ENCODE results near the gene TMEM221.

The TMEM221 gene

DNA sequence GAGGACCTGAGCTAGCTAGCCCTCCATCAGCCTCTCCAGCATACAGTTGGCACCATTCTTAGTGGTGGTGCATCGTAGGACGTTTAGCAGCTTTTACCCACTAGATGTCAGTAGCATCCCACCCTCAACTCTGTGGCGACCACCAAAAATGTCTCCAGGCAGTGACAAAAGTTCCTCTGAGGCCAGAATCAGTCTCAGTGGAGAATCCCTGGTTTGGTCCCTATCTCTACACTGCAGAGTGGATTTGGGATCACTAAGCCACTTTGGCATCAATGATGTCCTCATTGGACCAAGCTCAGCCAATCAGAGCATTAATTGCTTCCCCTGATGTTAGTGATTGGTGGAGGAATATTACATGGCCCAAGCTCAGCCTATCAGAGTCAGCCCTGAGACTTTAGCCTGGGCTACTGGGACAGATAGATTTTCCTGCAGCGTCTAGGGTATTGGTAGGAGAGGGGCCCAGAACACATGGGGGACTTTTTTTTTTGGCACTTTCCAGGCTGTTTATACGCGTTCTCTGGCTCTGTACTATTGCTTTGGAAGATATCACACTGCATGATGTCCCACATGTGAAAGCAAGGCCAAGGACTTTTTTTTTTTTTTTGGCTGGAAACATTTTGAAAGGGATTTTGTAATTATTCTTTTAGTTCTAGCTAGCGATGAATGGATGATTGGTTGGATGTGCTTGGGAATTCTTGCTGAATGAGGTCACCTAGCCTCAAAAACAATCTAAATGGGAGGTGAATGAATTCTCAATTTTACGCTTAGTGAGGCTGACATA is 7.0 kb downstream of the TMEM221 start:
- DNase-seq (ENCODE audit: low read depth): no peak

- DNase-seq (ENCODE audit: low read depth): no peak
Observed at GRCh38 chr19:17436874-17437267, 11.6 kb downstream of the TMEM221 start.

DNA sequence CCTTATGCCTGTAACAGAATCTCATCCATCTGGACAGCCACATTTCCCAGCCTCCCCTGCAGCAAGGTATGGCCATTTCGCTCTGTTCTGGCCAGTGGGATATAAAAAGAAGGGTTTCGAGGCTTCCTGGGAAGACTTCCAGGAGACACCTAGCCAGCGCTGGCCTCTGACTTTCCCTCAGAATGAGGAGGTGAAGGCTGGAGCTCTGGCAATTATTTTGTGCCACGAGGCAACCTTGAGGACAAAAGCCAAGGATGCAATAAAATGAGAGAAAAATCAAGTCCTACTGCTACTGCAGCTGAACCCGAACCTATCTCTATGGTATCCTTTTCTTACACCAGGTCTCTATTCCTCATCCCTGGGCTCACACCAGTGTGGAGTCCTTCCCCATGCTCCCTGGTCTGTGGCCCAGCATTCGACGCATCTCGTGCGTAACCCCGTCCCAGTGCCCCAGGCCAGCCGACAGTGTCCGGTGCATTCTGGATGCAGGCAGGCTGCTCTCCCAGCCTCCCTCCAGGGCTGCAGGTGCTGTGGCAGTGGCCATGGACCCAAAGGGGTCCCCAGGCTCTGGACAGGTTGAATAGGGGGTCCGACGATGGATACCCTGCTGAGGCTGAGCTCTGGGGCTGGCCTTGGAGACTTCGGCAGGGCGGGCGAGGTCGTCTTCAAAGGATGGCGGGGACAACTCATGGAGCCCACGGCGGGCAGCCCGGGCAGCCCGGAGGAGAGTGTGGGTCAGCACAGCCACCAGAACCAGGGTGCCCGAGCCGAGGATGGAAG is 12.2 kb downstream of the TMEM221 start:
- no peak for DNase-seq (ENCODE audit: low read depth)

- DNase-seq (ENCODE audit: low read depth): no peak
Observed at GRCh38 chr19:17435218-17435617, 13.2 kb downstream of the TMEM221 start.

GRCh38 chr19:17431417-17431816 is 17.1 kb downstream of the TMEM221 start:
- no peak for DNase-seq (ENCODE audit: low read depth)

DNA sequence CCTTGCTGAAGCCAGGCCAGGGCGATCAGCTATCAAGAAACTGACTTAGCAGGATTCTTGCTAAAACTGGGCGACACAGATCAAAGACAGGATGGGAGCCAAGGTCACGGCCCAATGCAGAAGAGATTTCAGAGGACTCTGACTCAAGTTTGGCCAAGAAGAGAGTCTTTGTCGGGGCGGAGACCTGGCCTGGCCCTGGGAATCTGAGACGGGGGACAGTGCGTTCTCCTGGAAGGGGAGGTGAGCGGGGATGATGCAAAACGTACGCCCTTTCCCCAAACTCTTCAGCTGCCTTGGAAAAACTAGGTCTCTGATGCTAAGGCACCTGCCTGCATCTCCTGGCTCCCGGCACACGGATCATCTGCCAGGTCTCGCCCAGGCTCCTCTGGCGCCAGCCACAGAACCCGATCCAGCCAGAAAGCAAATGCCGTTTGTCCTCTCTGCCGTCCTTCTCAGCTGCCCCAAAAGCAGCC is 18.8 kb downstream of the TMEM221 start:
- DNase-seq (ENCODE audit: low read depth): no peak

GRCh38 chr19:17424743-17425365 is 23.6 kb downstream of the TMEM221 start:
- no peak for DNase-seq (ENCODE audit: low read depth)

DNA sequence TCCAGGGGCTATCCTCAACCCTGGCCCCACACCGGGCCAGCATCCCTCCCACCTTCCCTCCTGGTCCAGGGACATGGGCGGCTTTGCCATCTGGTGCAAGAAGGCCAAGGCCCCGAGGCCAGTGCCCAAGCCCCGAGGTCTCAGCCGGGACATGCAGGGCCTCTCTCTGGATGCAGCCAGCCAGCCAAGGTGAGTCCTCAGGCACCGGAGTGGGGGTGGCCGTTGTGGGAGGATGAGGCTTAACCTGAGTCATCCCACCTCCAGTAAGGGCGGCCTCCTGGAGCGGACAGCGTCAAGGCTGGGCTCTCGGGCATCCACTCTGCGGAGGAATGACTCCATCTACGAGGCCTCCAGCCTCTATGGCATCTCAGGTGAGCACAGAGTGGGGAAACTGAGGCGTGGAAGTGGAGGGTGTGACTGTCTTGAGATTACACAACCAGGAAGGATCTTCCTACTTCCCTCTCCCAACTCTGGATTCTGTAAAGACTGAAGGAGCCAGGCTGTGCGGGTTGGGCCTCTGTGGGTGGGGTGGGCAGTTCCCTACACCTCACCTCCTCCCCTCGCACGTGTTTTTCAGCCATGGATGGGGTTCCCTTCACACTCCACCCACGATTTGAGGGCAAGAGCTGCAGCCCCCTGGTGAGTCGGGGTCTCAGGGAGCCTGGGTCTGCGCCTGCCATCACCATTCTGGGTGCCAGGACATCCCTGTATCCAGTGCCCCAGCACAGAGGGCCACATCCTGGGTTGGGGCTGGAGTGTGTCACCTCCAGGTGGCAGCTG is 24.8 kb downstream of the TMEM221 start:
- DNase-seq (ENCODE audit: low read depth): no peak

- no peak for DNase-seq (ENCODE audit: low read depth)
Observed at GRCh38 chr19:17421942-17422341, 26.5 kb downstream of the TMEM221 start.

DNA sequence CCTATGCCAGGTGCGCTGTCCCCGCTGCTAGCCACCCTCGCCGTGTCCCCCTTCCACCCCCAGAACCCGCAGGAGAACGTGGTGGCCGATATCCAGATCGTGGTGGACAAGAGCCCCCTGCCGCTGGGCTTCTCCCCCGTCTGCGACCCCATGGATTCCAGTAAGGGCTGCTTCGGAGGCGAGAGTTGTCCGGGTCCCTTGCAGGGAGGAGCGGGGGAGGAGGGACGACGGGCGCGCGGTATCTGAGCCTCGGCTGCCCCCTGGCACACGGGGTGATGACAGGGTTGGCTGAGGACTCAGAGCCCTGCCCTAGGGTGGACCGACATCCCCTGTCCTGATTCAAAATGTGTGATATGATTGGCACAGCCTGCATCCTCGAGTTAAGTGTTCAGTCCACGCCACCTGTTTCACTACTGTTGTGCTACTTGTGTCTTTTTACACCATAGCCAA is 28.0 kb downstream of the TMEM221 start:
- DNase-seq (ENCODE audit: low read depth): no peak

DNA sequence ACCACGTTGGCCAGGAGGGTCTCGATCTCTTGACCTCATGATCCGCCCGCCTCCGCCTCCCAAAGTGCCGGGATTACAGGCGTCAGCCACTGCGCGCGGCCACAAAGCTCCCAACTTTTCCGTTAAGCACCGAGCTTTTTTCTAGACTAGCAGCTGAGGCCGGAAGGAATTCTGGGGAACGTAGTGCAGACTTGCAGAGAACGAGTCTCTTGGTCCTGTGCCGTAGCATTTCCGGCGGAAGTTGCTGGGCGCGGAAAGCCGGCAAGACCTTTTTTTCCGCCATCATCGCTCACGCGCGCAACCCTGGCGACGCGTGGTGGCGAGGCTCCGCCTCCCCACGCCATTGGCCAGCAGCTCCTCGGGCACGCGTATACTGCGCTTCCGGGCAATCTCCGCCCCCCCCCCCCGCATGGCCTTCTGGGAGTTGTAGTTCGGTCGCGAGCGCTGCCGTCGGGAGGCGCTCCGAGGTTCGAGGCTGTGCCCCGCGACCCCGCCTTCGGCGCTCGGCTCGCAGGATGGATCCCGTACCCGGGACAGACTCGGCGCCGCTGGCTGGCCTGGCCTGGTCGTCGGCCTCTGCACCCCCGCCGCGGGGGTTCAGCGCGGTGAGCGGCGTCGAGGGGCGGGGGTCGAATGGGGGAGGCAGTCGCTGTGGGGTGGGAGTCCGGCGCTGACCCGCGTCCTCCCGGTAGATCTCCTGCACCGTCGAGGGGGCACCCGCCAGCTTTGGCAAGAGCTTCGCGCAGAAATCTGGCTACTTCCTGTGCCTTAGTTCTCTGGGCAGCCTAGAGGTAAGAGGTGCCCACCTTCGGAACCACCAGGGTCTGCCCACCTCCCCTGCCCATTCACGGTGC is 28.6 kb downstream of the TMEM221 start, which contains the start of gene MVB12A:
Gene MVB12A (plus strand): TSS at position 427 of the 854 bp plus-strand sequence. CDS start 89 bp downstream, at position 516.
- peak; percentile 91 for DNase-seq (ENCODE audit: low read depth)

GRCh38 chr19:17419154-17419620 is 29.3 kb downstream of the TMEM221 start:
- DNase-seq (ENCODE audit: low read depth): no peak

GRCh38 chr19:17418710-17419109 is 29.8 kb downstream of the TMEM221 start:
- no peak for DNase-seq (ENCODE audit: low read depth)

DNA sequence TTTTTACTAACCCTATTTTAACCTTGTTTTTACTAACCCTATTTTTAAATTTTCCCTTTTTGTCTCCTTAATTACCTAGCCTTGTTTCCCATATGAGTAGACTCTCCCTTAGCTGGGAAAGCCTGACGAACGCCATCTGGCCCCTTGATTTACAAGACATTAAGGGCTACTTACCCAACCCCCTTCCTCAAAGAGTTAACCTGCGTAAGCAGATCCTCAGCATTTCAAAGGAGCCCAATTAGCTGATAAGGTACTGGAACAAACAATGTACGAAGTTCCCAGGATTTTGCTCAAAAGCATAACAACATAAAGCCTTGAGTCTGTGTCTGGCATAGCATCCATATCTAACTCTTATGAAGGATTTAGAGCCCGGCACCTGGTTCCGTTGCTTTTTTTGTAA is 33.3 kb downstream of the TMEM221 start:
- DNase-seq (ENCODE audit: low read depth): no peak

DNA sequence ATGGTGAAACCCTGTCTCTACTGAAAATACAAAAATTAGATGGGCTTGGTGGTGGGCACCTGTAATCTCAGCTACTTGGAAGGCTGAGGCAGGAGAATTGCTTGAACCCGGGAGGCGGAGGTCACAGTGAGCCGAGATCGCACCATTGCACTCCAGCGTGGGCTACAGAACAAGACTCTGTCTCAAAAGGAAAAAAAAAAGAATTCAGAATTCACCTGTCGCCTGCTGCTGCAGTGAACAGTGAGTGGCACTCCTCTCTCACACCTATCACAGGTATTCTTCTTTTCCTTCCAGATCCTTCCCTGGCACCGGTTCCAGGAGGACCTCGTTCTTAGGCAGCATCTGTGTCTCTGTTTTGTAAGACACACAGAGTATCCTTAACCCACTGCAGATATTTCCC is 34.4 kb downstream of the TMEM221 start:
- no peak for DNase-seq (ENCODE audit: low read depth)

DNA sequence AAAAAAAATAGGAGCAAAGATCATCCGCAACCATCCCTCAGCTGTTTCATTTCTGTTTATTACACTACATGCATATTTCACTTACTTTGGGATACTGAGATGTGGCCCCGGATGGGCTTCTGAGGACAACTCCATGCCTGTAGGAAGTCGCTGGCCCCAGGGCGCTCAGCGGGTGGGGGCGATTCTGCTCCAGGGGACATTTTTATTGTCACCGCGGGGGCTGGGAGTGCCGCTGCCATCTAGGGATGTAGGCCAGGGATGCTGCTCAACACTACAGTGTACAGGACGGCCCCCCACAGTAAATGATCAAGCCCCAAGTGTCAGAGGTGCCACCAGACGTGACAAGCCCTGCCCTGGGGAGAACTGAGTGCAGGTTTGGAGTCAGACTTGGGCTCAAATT is 36.7 kb downstream of the TMEM221 start:
- no peak for DNase-seq (ENCODE audit: low read depth)

DNA sequence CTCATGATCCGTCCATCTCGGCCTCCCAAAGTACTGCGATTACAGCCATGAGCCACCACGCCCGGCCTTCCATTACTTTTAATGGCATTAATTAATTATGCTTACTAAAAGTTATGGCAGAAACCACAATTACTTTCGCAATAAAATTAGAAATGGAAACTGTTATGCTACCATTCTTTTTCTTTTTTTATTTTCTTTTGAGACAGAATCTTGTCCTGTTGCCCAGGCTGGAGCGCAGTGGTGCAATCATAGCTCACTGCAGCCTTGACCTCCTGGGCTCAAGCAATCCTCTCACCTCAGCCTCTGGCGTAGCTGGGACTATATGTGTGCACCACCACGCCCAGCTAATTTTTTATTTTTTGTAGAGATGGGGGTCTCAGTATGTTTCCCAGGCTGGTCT is 38.5 kb downstream of the TMEM221 start:
- no peak for DNase-seq (ENCODE audit: low read depth)

DNA sequence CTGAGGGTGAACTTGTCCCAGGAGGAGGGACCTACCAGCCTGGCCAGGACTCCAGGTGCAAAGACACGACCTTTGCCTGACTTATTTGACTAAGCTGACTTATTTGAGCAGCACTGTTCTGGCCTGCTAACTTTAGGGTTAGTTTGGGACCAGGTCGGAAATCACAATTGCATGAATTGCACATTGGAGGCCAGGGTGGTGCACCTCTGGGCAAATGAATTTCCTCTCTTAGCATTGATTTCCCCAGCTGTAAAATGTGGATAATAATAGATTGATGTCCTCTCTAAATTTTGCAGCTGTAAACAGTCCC is 41.6 kb downstream of the TMEM221 start:
- no peak for DNase-seq (ENCODE audit: low read depth)

GRCh38 chr19:17406046-17406886 is 42.2 kb downstream of the TMEM221 start:
- DNase-seq (ENCODE audit: low read depth): no peak
